ENCODE results near the gene RYR3.

Gene RYR3

GRCh38 chr15:33766389-33766788, 455.6 kb downstream of the RYR3 start:
- H3K4me3 ChIP-seq (ENCODE audit: low read depth, low read length), result no peak overlapping the region
- DNase-seq, result no peak
- TF ChIP-seq CTCF (IDR thresholded peaks at IDR 0.05; ENCODE audit: low read depth, low read length), result no peak
- no peaks in the 10 kb centered on the region for H3K36me3 ChIP-seq
- no peaks in the 10 kb centered on the region for H3K9me3 ChIP-seq
- H3K4me1 ChIP-seq, result no peaks in the 10 kb centered on the region
- H3K27me3 ChIP-seq, result no peaks in the 10 kb centered on the region

GRCh38 chr15:33768670-33769190, 458.0 kb downstream of the RYR3 start:
- H3K9me3 ChIP-seq, result no peaks in the 10 kb centered on the region
- H3K4me1 ChIP-seq, result no peaks in the 10 kb centered on the region
- no peak for DNase-seq
- no peaks in the 10 kb centered on the region for H3K27me3 ChIP-seq
- H3K4me3 ChIP-seq (ENCODE audit: low read depth, low read length), result no peak overlapping the region
- no peaks in the 10 kb centered on the region for H3K36me3 ChIP-seq
- TF ChIP-seq CTCF (IDR thresholded peaks at IDR 0.05; ENCODE audit: low read depth, low read length), result no peak

GRCh38 chr15:33773969-33774368, 463.2 kb downstream of the RYR3 start:
- H3K27me3 ChIP-seq, result no peaks in the 10 kb centered on the region

GRCh38 chr15:33778852-33779251, 468.1 kb downstream of the RYR3 start:
- H3K9me3 ChIP-seq, result no peaks in the 10 kb centered on the region
- no peaks in the 10 kb centered on the region for H3K27me3 ChIP-seq
- no peak for TF ChIP-seq CTCF (IDR thresholded peaks at IDR 0.05; ENCODE audit: low read depth, low read length)
- H3K4me3 ChIP-seq (ENCODE audit: low read depth, low read length), result no peak overlapping the region
- H3K4me1 ChIP-seq, result no peaks in the 10 kb centered on the region
- no peak for DNase-seq
- no peaks in the 10 kb centered on the region for H3K36me3 ChIP-seq

More at GRCh38 chr15:33773969-33774368, 463.2 kb downstream of the RYR3 start:
- Histone ChIP-seq H3K4me3 (ENCODE audit: low read depth, low read length) (no peak overlapping the region), H3K36me3 (no peaks in the 10 kb centered on the region), H3K9me3 (no peaks in the 10 kb centered on the region), H3K4me1 (no peaks in the 10 kb centered on the region)
- TF ChIP-seq CTCF (IDR thresholded peaks at IDR 0.05; ENCODE audit: low read depth, low read length), result no peak
- no peak for DNase-seq

GRCh38 chr15:33780011-33780768, 469.4 kb downstream of the RYR3 start:
- Histone ChIP-seq H3K4me3 (ENCODE audit: low read depth, low read length) (no peak overlapping the region), H3K36me3 (no peaks in the 10 kb centered on the region), H3K4me1 (no peaks in the 10 kb centered on the region), H3K27me3 (no peaks in the 10 kb centered on the region), H3K9me3 (no peaks in the 10 kb centered on the region)
- DNase-seq, result no peak
- TF ChIP-seq CTCF (IDR thresholded peaks at IDR 0.05; ENCODE audit: low read depth, low read length), result no peak

GRCh38 chr15:33782966-33783365, 472.2 kb downstream of the RYR3 start:
- no peak for TF ChIP-seq CTCF (IDR thresholded peaks at IDR 0.05; ENCODE audit: low read depth, low read length)
- Histone ChIP-seq H3K4me3 (ENCODE audit: low read depth, low read length) (no peak overlapping the region), H3K36me3 (no peaks in the 10 kb centered on the region), H3K9me3 (no peaks in the 10 kb centered on the region), H3K27me3 (no peaks in the 10 kb centered on the region), H3K4me1 (no peaks in the 10 kb centered on the region)
- DNase-seq, result no peak
